Activated effector memory CD4-positive, alpha-beta T cell treated with anti-CD3 and anti-CD28 coated beads, Interleukin-2, amount 50 U/mL, for 16 hours (primary cell): Measurements from ENCODE around the gene NAV1.
"Not testable (repeated sequence)": the region's sequence is repeated elsewhere in the genome, so short reads cannot be mapped to it uniquely, and the experiment has no call there.

Experiments
- DNase-seq: peaks from one replicate; pipeline ENCODE4 v3.0.0-alpha.2; 2020

The NAV1 gene

GRCh38 chr1:201528631-201529252 is 10.2 kb upstream of the NAV1 start:
- no peak for DNase-seq

- DNase-seq, result no peak
Measured at GRCh38 chr1:201530741-201531531, 8.0 kb upstream of the NAV1 start.

- DNase-seq, result no peak
Measured at GRCh38 chr1:201531551-201532425, 7.1 kb upstream of the NAV1 start.

GRCh38 chr1:201533836-201534235 is 5.1 kb upstream of the NAV1 start:
- DNase-seq, result no peak

- no peak for DNase-seq
Measured at GRCh38 chr1:201535046-201535918, 3.6 kb upstream of the NAV1 start.

GRCh38 chr1:201535919-201536245 is 3.0 kb upstream of the NAV1 start:
- DNase-seq, result no peak

GRCh38 chr1:201536558-201536957 is 2.4 kb upstream of the NAV1 start:
- no peak for DNase-seq

- DNase-seq, result no peak
Measured at GRCh38 chr1:201537028-201537427, 1.9 kb upstream of the NAV1 start.

- DNase-seq, result no peak
Measured at GRCh38 chr1:201537467-201537866, 1.5 kb upstream of the NAV1 start.

- DNase-seq, result no peak
Measured at GRCh38 chr1:201537891-201538611, 876 bp upstream of the NAV1 start.

- DNase-seq, result no peak
Measured at GRCh38 chr1:201539561-201540431, 869 bp downstream of the NAV1 start.

GRCh38 chr1:201540846-201541735 is 2.2 kb downstream of the NAV1 start:
- no peak for DNase-seq

- no peak for DNase-seq
Measured at GRCh38 chr1:201542309-201543035, 3.5 kb downstream of the NAV1 start.

GRCh38 chr1:201543871-201544642 is 5.1 kb downstream of the NAV1 start:
- no peak for DNase-seq

- DNase-seq, result no peak
Measured at GRCh38 chr1:201544710-201545109, 5.8 kb downstream of the NAV1 start.

GRCh38 chr1:201545851-201546492 is 7.0 kb downstream of the NAV1 start:
- no peak for DNase-seq

- DNase-seq, result not testable (repeated sequence)
Measured at GRCh38 chr1:201549522-201549921, 10.6 kb downstream of the NAV1 start.

- no peak for DNase-seq
Measured at GRCh38 chr1:201551096-201551495, 12.2 kb downstream of the NAV1 start.
